Esophagus muscularis mucosa (tissue), 4 donors: ENCODE results near the gene DIAPH1. TPM values are rescaled to one million over a fixed set of nuclear protein-coding genes. Genes with fewer than 3 reads are reported as not detected.

Experiments
- DNase-seq: peaks from one replicate; pipeline ENCODE4 v3.0.0-alpha.2; 2017; ENCODE audit errors: extremely low spot score
- H3K27ac ChIP-seq, 4 donors: fragments of 200-600 bp; sonication (generic); replicated peaks in 1 of 4; 1 replicate in 3 of 4; 2 replicates in 1 of 4; pipeline ENCODE4 v1.5.1; 2016 to 2019; ENCODE audit warnings: mild to moderate bottlenecking in 1 of 4
- H3K27me3 ChIP-seq, 4 donors: fragments of 200-600 bp; sonication (generic); one replicate each; pipeline versions ENCODE4 v1.5.1 to v1.6.0; 2016 to 2019
- H3K36me3 ChIP-seq, 4 donors: fragments of 200-600 bp; sonication (generic); one replicate each; pipeline ENCODE4 v1.5.1; 2016 to 2019
- H3K4me1 ChIP-seq, 4 donors: fragments of 200-600 bp; sonication (generic); one replicate each; pipeline ENCODE4 v1.5.1; 2016 to 2019
- H3K4me3 ChIP-seq, 4 donors: fragments of 200-600 bp; sonication (generic); 1 replicate in 2 of 4; 2 replicates in 2 of 4; pipeline ENCODE4 v1.5.1; 2016 to 2019; ENCODE audit warnings: mild to moderate bottlenecking in 4 of 4, moderate library complexity in 1 of 4
- H3K9me3 ChIP-seq, 4 donors: fragments of 200-600 bp; sonication (generic); 1 replicate in 3 of 4; 2 replicates in 1 of 4; pipeline ENCODE4 v1.5.1; 2016 to 2019
- CTCF ChIP-seq, 3 experiments: fragments of 200-600 bp in 2 of 3; fragments of 450-650 bp in 1 of 3; sonication (generic) in 2 of 3; IDR thresholded peaks; one replicate each; pipeline ENCODE4 v1.5.1; 2017 to 2019; ENCODE audit warnings: antibody characterized with exemption in 3 of 3, mild to moderate bottlenecking in 2 of 3, moderate library complexity in 1 of 3
- EP300 ChIP-seq: sonication (generic); formaldehyde crosslinking; IDR thresholded peaks from one replicate; pipeline ENCODE4 v1.6.1; 2017; ENCODE audit warnings: antibody characterized with exemption
- POLR2A ChIP-seq: fragments of 450-650 bp; IDR thresholded peaks from one replicate; pipeline ENCODE4 v1.6.1; 2017; ENCODE audit warnings: antibody characterized with exemption, moderate library complexity, mild to moderate bottlenecking, low read depth
- POLR2AphosphoS5 ChIP-seq, 2 donors: sonication (generic); formaldehyde crosslinking; IDR thresholded peaks; one replicate each; pipeline ENCODE4 v1.6.1; 2017; ENCODE audit warnings: antibody characterized with exemption in 2 of 2
- WGBS: methylation state at CpG from one replicate; pipeline ENCODE4 v1.1.5; 2018; 5-methylcytosine and 5-hydroxymethylcytosine counted together
- intact Hi-C: fragments of 100-400 bp; cut with DNase I; formaldehyde crosslinking; loops from one replicate; pipeline ENCODE4 v1.15.1; 2023
- total RNA-seq, 4 donors: library from RNA; depleted of rRNA; stranded (reverse); fragments of >200 nt; gene quantifications; one replicate each; pipeline versions ENCODE4 v1.1.0 to v1.2.1, GENCODE V29; 2016

Gene DIAPH1
- total RNA-seq, 4 donors from 2014 or later, result 34.1 to 53.0 (median 45.9) TPM

- DNase-seq, result no peak
- intact Hi-C loops, result no loop called here
- TF ChIP-seq POLR2A (no peak), EP300 (no peak), POLR2AphosphoS5 (IDR thresholded peaks at IDR 0.05) (no peak), CTCF (IDR thresholded peaks at IDR 0.05) (no peak)
- Histone ChIP-seq H3K27me3 (no peaks in the 10 kb centered on the region), H3K9me3 (no peaks in the 10 kb centered on the region), H3K27ac (peak overlapping the region; percentile 33 to 97 (median 93)), H3K4me1 (peaks cover 61 to 85% (median 72%) of the 10 kb centered on the region in 4 donors), H3K36me3 (peaks cover 0 to 45% (median 27%) of the 10 kb centered on the region in 4 donors), H3K4me3 (no peak overlapping the region)
- 74% methylated on average over 5 of the region's 8 CpGs for whole genome bisulfite sequencing
Measured at GRCh38 chr5:141516672-141517025, 102.2 kb downstream of the DIAPH1 start.

DNA sequence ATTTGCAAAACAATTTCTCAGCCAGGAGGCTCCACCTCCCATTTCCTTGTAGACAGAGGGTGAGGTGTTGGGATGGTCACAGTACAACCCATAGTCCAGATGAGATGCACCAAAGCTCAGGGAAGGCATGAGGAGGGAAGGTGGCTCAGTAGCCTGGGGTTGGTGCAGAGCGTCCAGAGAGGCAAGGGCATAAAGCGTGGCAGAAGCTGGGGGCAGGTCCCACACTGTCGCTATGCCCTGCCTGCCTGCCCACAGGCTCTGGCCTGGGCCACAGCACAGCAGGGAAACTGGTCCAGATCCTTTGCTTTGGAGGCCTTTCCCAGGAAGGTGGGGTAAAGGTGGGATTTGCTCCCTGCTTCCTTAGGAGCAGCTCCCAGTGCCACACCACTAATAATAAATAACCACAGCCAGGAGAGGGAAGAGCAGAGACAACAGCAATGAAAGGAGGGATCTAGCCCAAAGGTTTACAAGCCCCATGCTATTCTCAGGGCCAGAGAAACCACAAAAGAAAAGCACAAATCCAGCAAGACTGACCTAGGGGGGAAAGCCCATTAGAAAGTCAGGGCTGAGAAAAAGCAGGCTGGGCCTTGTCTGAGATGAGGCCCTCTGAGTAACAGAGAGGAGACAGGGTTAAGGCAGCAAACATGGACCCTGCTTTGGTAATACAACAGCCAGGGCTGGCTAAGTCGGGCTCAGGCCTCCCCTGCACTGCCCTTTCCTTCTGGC, 102.7 kb downstream of the DIAPH1 start:
- WGBS, result 78% methylated on average over 4 of the region's 4 CpGs
- no peak for DNase-seq
- H3K36me3 ChIP-seq, result peaks cover 0 to 51% (median 33%) of the 10 kb centered on the region in 4 donors
- no peaks in the 10 kb centered on the region for H3K27me3 ChIP-seq
- H3K9me3 ChIP-seq, result no peaks in the 10 kb centered on the region
- H3K27ac ChIP-seq, result peak overlapping the region; percentile 33 to 97 (median 93)
- TF ChIP-seq POLR2AphosphoS5 (IDR thresholded peaks at IDR 0.05) (no peak), POLR2A (no peak), EP300 (no peak), CTCF (IDR thresholded peaks at IDR 0.05) (no peak)
- H3K4me3 ChIP-seq, result no peak overlapping the region
- H3K4me1 ChIP-seq, result peaks cover 56 to 80% (median 66%) of the 10 kb centered on the region in 4 donors
- intact Hi-C loops, result loop anchor here (2.0 kb wide), 1 partner anchor 39 kb away; no protein-coding TSS in a partner anchor

DNA sequence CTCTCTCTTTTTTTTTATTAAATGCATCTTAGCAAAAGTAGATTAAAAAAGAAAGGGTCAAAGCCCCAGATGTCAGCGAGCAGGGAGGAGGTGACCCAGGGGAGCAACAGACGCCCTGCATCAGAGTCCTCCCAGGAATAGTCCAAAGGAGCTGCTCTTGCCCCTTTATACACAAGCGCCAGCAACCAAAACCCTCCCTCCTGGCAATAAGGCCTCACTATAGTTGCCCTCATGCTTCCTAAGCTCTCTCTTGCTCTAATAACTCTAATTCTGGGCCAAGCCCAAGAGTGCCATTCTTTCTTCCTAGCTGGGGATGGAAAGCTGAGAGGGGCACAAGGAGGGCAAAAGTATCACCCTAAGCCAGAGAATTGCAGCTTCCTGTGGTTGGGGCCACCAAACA, 103.7 kb downstream of the DIAPH1 start:
- Histone ChIP-seq H3K36me3 (peaks cover 0 to 59% (median 39%) of the 10 kb centered on the region in 4 donors), H3K4me1 (peaks cover 49 to 72% (median 57%) of the 10 kb centered on the region in 4 donors), H3K27me3 (no peaks in the 10 kb centered on the region), H3K9me3 (no peaks in the 10 kb centered on the region), H3K27ac (peak overlapping the region; percentile 91 to 97 (median 94)), H3K4me3 (no peak overlapping the region)
- intact Hi-C loops, result loop anchor here (2.0 kb wide), 1 partner anchor 38 kb away; no protein-coding TSS in a partner anchor
- no peak for DNase-seq
- TF ChIP-seq CTCF (IDR thresholded peaks at IDR 0.05) (no peak), POLR2AphosphoS5 (IDR thresholded peaks at IDR 0.05) (no peak), POLR2A (no peak)
- 73% methylated on average over 3 of the region's 3 CpGs for WGBS

DNA sequence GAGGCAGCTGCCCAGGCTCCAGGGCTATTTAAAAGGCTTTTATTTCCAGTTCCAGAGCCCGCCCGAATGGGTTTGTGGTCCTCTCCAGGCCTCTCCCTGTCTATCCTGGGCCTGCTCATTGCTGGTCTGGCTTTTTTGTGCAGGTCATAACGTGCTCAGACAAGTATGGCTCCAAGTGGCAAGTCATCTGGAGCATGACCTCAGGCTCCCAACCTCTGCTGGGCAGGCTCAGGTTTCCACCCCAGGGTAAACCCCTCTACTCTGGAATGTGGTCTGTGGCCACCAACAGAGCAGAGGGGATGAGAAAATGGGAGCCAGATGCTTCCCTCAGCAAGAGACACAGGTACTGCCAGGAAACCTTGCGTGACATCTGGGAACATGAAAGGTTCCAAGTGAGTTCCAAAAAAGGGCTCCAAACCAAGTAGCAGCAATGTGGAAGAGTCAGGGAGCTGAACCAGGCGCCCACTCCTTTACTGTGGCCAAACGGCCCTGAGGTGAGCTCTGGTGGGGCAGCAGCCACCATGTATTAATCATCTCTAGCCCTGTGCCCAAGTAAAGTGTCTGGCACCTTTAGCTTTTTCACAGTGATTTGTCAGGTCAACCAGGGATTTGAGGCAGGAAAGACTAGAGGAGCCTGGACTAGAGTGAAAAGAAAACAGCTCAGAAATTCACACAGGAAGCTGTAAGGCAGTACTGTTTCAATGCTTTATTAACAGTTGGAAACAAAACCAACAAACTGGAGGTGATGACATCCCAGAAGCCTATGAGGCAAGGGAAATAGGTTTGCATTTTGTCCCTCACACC, 104.3 kb downstream of the DIAPH1 start:
- Histone ChIP-seq H3K36me3 (peaks cover 0 to 64% (median 38%) of the 10 kb centered on the region in 4 donors), H3K4me3 (peak overlapping the region; percentile 65 to 71 (median 66)), H3K4me1 (peaks cover 49 to 72% (median 57%) of the 10 kb centered on the region in 4 donors), H3K9me3 (no peaks in the 10 kb centered on the region), H3K27me3 (no peaks in the 10 kb centered on the region), H3K27ac (peak overlapping the region; percentile 91 to 97 (median 94))
- intact Hi-C loops, result loop anchor here (2.0 kb wide), 1 partner anchor 38 kb away; no protein-coding TSS in a partner anchor
- no peak for DNase-seq
- TF ChIP-seq EP300 (no peak), POLR2AphosphoS5 (IDR thresholded peaks at IDR 0.05) (peak in 1 of 2 donors; percentile 4), POLR2A (peak; percentile 26)
- WGBS, result 50% methylated on average over 6 of the region's 6 CpGs
